HUES48 (cell line): ENCODE results near the gene DDAH1.
A peak's percentile ranks its signal among the peaks of the same experiment; 100 is the strongest.
"Not testable (repeated sequence)": the region's sequence is repeated elsewhere in the genome, so short reads cannot be mapped to it uniquely, and the experiment has no call there.

Source experiments
- H3K27ac ChIP-seq: one replicate; pipeline ENCODE4 v1.7.0; 2013; ENCODE audit warnings: low read depth, low read length, inconsistent platforms
- H3K27me3 ChIP-seq: 2 replicates; pipeline ENCODE4 v1.6.1; 2013; ENCODE audit warnings: mild to moderate bottlenecking, low read length; ENCODE audit not compliant: control insufficient read depth, insufficient read depth
- H3K36me3 ChIP-seq: 2 replicates; pipeline ENCODE4 v1.6.1; 2013; ENCODE audit warnings: low read length; ENCODE audit not compliant: control insufficient read depth, insufficient read depth
- H3K4me1 ChIP-seq: 2 replicates; pipeline ENCODE4 v1.6.1; 2013; ENCODE audit warnings: mild to moderate bottlenecking, low read length; ENCODE audit not compliant: control insufficient read depth, insufficient read depth
- H3K4me3 ChIP-seq: 2 replicates; pipeline ENCODE4 v1.5.1; 2013; ENCODE audit warnings: mild to moderate bottlenecking, low read depth, low read length
- H3K9ac ChIP-seq: 2 replicates; pipeline ENCODE4 v1.6.1; 2013; ENCODE audit warnings: mild to moderate bottlenecking, low read depth, low read length, moderate library complexity
- H3K9me3 ChIP-seq: 2 replicates; pipeline ENCODE4 v1.6.1; 2013; ENCODE audit warnings: low read length; ENCODE audit not compliant: control insufficient read depth, insufficient read depth

The DDAH1 gene

GRCh38 chr1:85359874-85360721 is 104.9 kb downstream of the DDAH1 start:
- Histone ChIP-seq H3K4me1 (no peaks in the 10 kb centered on the region), H3K9me3 (no peaks in the 10 kb centered on the region), H3K9ac (no peak overlapping the region), H3K27me3 (no peaks in the 10 kb centered on the region), H3K4me3 (no peak overlapping the region), H3K27ac (no peak overlapping the region), H3K36me3 (no peaks in the 10 kb centered on the region)

- no peaks in the 10 kb centered on the region for H3K9me3 ChIP-seq
- H3K4me3 ChIP-seq: no peak overlapping the region
- no peak overlapping the region for H3K9ac ChIP-seq
- H3K27me3 ChIP-seq: no peaks in the 10 kb centered on the region
- H3K36me3 ChIP-seq: no peaks in the 10 kb centered on the region
- H3K4me1 ChIP-seq: peaks cover 4% of the 10 kb centered on the region
- no peak overlapping the region for H3K27ac ChIP-seq
Measured at GRCh38 chr1:85358702-85359438, 106.1 kb downstream of the DDAH1 start.

DNA sequence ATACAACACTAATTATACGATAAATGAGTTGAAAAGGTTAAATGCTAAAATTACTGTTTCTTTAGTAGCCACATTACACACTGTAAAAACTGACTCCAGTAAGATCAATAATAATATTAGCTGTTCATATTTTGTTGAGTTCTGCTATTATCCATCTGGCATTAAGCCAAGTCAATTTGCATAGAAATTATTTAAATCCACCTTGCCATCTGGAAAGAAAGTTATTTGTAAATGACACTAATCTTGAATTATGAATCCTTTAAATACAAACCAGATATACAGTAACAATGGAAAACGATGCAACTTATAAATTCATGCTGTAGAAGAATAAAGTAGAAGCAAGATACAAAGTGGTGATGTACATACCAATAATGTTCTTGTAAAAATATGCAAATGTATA is 107.1 kb downstream of the DDAH1 start:
- Histone ChIP-seq H3K9ac (no peak overlapping the region), H3K4me1 (peaks cover 7% of the 10 kb centered on the region), H3K4me3 (no peak overlapping the region), H3K36me3 (no peaks in the 10 kb centered on the region), H3K9me3 (no peaks in the 10 kb centered on the region), H3K27ac (no peak overlapping the region), H3K27me3 (no peaks in the 10 kb centered on the region)

GRCh38 chr1:85356130-85356529 is 108.8 kb downstream of the DDAH1 start:
- Histone ChIP-seq H3K36me3 (no peaks in the 10 kb centered on the region), H3K27me3 (no peaks in the 10 kb centered on the region), H3K27ac (no peak overlapping the region), H3K4me3 (no peak overlapping the region), H3K9ac (no peak overlapping the region), H3K9me3 (no peaks in the 10 kb centered on the region), H3K4me1 (peaks cover 7% of the 10 kb centered on the region)

DNA sequence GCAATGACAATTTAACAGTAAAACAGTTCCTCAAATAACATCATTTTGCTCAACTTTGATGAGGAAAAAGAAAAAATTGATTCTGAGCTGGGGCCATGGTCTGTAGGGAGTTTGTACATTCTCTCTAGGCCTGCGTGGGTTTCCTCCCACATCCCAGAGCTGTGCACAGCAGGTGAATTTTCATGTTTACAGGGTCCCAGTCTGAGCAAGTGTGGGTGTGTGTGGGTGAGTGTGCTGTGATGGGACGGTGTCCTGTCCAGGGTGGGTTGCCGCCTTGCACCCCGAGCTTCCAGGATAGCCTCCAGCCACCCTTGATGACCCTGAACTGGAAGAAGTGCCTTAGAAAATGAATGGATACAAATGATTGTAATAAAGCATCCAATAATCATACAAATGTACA is 112.9 kb downstream of the DDAH1 start:
- H3K4me3 ChIP-seq: no peak overlapping the region
- H3K27ac ChIP-seq: no peak overlapping the region
- no peaks in the 10 kb centered on the region for H3K27me3 ChIP-seq
- peaks cover 7% of the 10 kb centered on the region for H3K4me1 ChIP-seq
- H3K9me3 ChIP-seq: no peaks in the 10 kb centered on the region
- no peak overlapping the region for H3K9ac ChIP-seq
- peaks cover 7% of the 10 kb centered on the region; the same call in 1 of the 2 replicates for H3K36me3 ChIP-seq

GRCh38 chr1:85351202-85351828 is 113.6 kb downstream of the DDAH1 start:
- peaks cover 7% of the 10 kb centered on the region; the same call in 1 of the 2 replicates for H3K36me3 ChIP-seq
- no peaks in the 10 kb centered on the region for H3K27me3 ChIP-seq
- no peak overlapping the region for H3K27ac ChIP-seq
- no peak overlapping the region for H3K4me3 ChIP-seq
- H3K9me3 ChIP-seq: no peaks in the 10 kb centered on the region
- H3K9ac ChIP-seq: no peak overlapping the region
- peaks cover 7% of the 10 kb centered on the region for H3K4me1 ChIP-seq

DNA sequence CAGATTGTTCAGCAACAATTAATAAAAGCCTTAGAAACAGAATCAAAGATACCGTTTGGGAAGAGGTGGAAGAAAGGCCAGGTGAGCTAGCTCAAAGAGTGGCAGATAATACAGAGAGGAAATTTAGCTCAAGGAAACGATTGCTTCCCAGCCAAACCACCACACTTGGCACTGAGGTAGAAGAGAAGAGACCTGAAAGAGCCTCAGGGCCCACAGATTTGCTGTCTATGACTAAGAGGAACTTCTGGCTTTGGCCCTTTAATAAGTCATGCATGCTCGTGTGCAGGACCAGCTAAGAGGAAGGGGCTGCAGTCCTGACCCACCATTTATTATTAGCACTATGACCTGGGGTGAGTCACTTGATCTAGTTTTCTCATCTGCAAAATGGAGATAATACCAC is 115.7 kb downstream of the DDAH1 start:
- H3K36me3 ChIP-seq: peaks cover 7% of the 10 kb centered on the region; the same call in 1 of the 2 replicates
- H3K9me3 ChIP-seq: no peaks in the 10 kb centered on the region
- H3K4me3 ChIP-seq: no peak overlapping the region
- no peaks in the 10 kb centered on the region for H3K27me3 ChIP-seq
- peaks cover 16% of the 10 kb centered on the region for H3K4me1 ChIP-seq
- no peak overlapping the region for H3K27ac ChIP-seq
- H3K9ac ChIP-seq: no peak overlapping the region

DNA sequence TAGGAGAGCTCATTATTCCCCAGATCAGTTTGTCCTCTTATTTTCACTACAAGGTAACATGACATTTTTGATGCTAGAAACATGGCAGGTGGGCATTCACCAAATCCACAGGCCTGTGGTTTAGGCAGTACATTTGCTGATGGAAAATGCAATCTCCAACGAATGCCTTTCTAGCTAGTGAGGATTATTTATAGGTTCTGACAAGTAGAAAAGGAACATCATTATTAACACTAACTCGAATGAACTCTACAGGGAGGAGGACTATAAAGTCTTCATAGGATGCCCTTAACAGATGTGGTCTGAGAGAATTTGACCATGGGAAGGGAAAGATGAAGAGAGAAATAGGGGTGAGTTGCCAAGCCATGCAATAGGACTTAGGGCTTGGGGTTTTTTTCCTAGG is 117.1 kb downstream of the DDAH1 start:
- peaks cover 21% of the 10 kb centered on the region for H3K4me1 ChIP-seq
- no peak overlapping the region for H3K27ac ChIP-seq
- H3K36me3 ChIP-seq: peaks cover 7% of the 10 kb centered on the region; the same call in 1 of the 2 replicates
- H3K4me3 ChIP-seq: no peak overlapping the region
- no peaks in the 10 kb centered on the region for H3K27me3 ChIP-seq
- no peak overlapping the region for H3K9ac ChIP-seq
- H3K9me3 ChIP-seq: no peaks in the 10 kb centered on the region

DNA sequence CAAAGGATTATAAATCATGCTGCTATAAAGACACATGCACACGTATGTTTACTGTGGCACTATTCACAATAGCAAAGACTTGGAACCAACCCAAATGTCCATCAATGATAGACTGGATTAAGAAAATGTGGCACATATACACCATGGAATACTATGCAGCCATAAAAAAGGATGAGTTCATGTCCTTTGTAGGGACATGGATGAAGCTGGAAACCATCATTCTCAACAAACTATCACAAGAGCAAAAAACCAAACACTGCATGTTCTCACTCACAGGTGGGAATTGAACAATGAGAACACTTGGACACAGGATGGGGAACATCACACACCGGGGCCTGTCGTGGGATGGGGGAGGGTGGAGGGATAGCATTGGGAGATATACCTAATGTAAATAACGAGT is 117.7 kb downstream of the DDAH1 start:
- H3K9me3 ChIP-seq, H3K27me3 ChIP-seq, H3K9ac ChIP-seq, H3K4me3 ChIP-seq, H3K36me3 ChIP-seq, H3K27ac ChIP-seq: not testable (repeated sequence)
- H3K4me1 ChIP-seq: peaks cover 27% of the 10 kb centered on the region

DNA sequence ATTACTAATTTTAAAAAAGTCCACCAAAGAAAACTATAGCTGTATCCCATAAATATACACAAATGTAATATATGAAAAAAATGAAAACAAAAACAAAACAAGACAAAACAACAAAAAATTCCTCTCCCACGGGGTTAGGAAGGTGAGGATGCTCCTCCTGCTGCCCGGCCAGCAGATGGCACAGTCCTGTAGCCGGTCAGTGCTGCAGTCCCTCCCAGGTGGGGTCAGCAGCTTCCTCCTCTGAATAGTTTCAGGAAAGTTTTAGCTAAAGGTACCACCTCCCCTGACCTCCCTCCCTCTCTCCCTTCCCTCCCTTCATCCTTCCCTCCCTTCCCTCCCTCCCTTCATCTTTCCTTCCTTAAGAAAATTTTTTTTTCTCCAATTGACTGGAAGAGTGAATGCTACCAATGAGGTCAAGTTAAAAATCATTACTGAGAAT is 120.7 kb downstream of the DDAH1 start:
- Histone ChIP-seq H3K36me3 (peaks cover 3% of the 10 kb centered on the region; the same call in 1 of the 2 replicates), H3K27me3 (no peaks in the 10 kb centered on the region), H3K9ac (no peak overlapping the region), H3K9me3 (no peaks in the 10 kb centered on the region), H3K4me1 (peaks cover 35% of the 10 kb centered on the region), H3K27ac (peak overlapping the region; percentile 89), H3K4me3 (no peak overlapping the region)
